HCT116 (cell line): Measurements from ENCODE around the gene RAB3C. TPM values are rescaled to one million over a fixed set of nuclear protein-coding genes. Genes with fewer than 3 reads are reported as not detected.

Experiments
- ATAC-seq: fragments of 200-7000 bp; cut with Tn5 transposase; 2 replicates; pipeline ENCODE4 v1.9.1; 2020; ENCODE audit warnings: mild to moderate bottlenecking, moderate library complexity
- BruUV-seq: library from RNA; stranded (reverse); fragments of 400-500 nt; replicated peaks from 2 replicates; lab custom pipeline; 2021; lab: Mats Ljungman, UMichigan
- CTCF ChIA-PET: fragments of 300-600 bp; sonication (Branson Sonifier 250); formaldehyde crosslinking; loops from one replicate; lab custom pipeline; 2021; ENCODE audit warnings: antibody characterized with exemption; lab: Charles Lee
- POLR2A ChIA-PET: fragments of 300-600, 350-600 bp; sonication (Branson Sonifier 250); formaldehyde crosslinking; loops from one replicate; lab custom pipeline; 2021; ENCODE audit warnings: antibody characterized with exemption; lab: Charles Lee
- RAD21 ChIA-PET, 2 experiments: fragments of 300-600 bp; sonication (Branson Sonifier 250); formaldehyde crosslinking; loops; one replicate each; lab custom pipeline; 2023; ENCODE audit warnings: low total read pairs in 2 of 2; ENCODE audit not compliant: uncharacterized antibody in 2 of 2, unreplicated experiment in 2 of 2, low non-redundant PET in 1 of 2; lab: Charles Lee
- DNase-seq: peaks from one replicate; pipeline ENCODE4 v3.0.0-alpha.2; 2010; ENCODE audit warnings: low read depth, low spot score
- H2AFZ ChIP-seq: fragments of 200-600 bp; shearing (Covaris generic), sonication (generic); 2 replicates; pipeline ENCODE4 v1.6.1; 2017; ENCODE audit warnings: low read depth, mixed run types, mixed read lengths, antibody characterized with exemption, low read length; ENCODE audit not compliant: poor library complexity, severe bottlenecking
- H3K27ac ChIP-seq: 2 replicates; pipeline ENCODE4 v1.5.1; 2012; ENCODE audit warnings: low read depth, low read length
- H3K27me3 ChIP-seq: fragments of 200-600 bp; sonication (generic); 2 replicates; pipeline ENCODE4 v1.6.1; 2016; ENCODE audit warnings: mixed run types, low read length, mixed read lengths; ENCODE audit not compliant: insufficient read depth
- H3K36me3 ChIP-seq, 2 experiments: fragments of 200-500 bp in 1 of 2; fragments of 200-600 bp in 1 of 2; sonication (Bioruptor generic) in 1 of 2; sonication (generic) in 1 of 2; 2 replicates each; pipeline versions ENCODE4 v1.5.1 to v1.6.1; 2014 to 2016; ENCODE audit warnings: low read length in 2 of 2, inconsistent platforms in 1 of 2, mixed read lengths in 1 of 2, mixed run types in 1 of 2; ENCODE audit not compliant: insufficient read depth in 2 of 2, control insufficient read depth in 1 of 2
- H3K4me1 ChIP-seq, 2 experiments: fragments of 200-600 bp in 1 of 2; sonication (generic) in 1 of 2; 2 replicates each; pipeline versions ENCODE4 v1.5.1 to v1.6.1; 2012 to 2017; ENCODE audit warnings: low read length in 2 of 2, inconsistent platforms in 1 of 2, mild to moderate bottlenecking in 1 of 2, mixed read lengths in 1 of 2, mixed run types in 1 of 2, moderate library complexity in 1 of 2; ENCODE audit not compliant: insufficient read depth in 2 of 2, control insufficient read depth in 1 of 2
- H3K4me2 ChIP-seq: fragments of 200-600 bp; sonication (generic); 2 replicates; pipeline ENCODE4 v1.6.1; 2017; ENCODE audit warnings: mixed run types, low read length, mixed read lengths
- H3K4me3 ChIP-seq, 2 experiments: fragments of 200-600 bp in 1 of 2; sonication (generic) in 1 of 2; replicated peaks in 1 of 2; 2 replicates each; pipeline ENCODE4 v1.5.1; 2011 to 2016; ENCODE audit warnings: low read length in 2 of 2, control low read depth in 1 of 2, low read depth in 1 of 2, mild to moderate bottlenecking in 1 of 2, mixed read lengths in 1 of 2, mixed run types in 1 of 2
- H3K79me2 ChIP-seq: fragments of 200-600 bp; sonication (generic); 2 replicates; pipeline ENCODE4 v1.6.1; 2017; ENCODE audit warnings: mild to moderate bottlenecking, mixed run types, low read length, moderate library complexity, mixed read lengths; ENCODE audit not compliant: insufficient read depth
- H3K9ac ChIP-seq: fragments of 200-600 bp; sonication (generic); 2 replicates; pipeline ENCODE4 v1.6.1; 2016; ENCODE audit warnings: low read length, mixed read lengths
- H3K9me2 ChIP-seq: fragments of 200-600 bp; sonication (generic), shearing (Covaris generic); 2 replicates; pipeline ENCODE4 v1.6.1; 2017; ENCODE audit warnings: mixed run types, mild to moderate bottlenecking, moderate library complexity; ENCODE audit not compliant: insufficient read depth
- H3K9me3 ChIP-seq, 2 experiments: fragments of 200-500 bp in 1 of 2; fragments of 200-600 bp in 1 of 2; sonication (Bioruptor generic) in 1 of 2; sonication (generic) in 1 of 2; 2 replicates each; pipeline ENCODE4 v1.6.1; 2014 to 2017; ENCODE audit warnings: low read length in 2 of 2, mixed read lengths in 2 of 2, inconsistent platforms in 1 of 2, low read depth in 1 of 2, mild to moderate bottlenecking in 1 of 2, mixed run types in 1 of 2, moderate library complexity in 1 of 2; ENCODE audit not compliant: control insufficient read depth in 1 of 2, insufficient read depth in 1 of 2
- H4K20me1 ChIP-seq: fragments of 200-600 bp; sonication (generic), shearing (Covaris generic); 2 replicates; pipeline ENCODE4 v1.6.1; 2017; ENCODE audit warnings: mixed run types, mild to moderate bottlenecking, moderate library complexity; ENCODE audit not compliant: insufficient read depth
- CBX3 ChIP-seq: IDR thresholded peaks from 2 replicates; pipeline ENCODE4 v1.6.1; 2012; ENCODE audit warnings: low read depth
- CEBPB ChIP-seq: IDR thresholded peaks from 2 replicates; pipeline ENCODE4 v1.6.1; 2012; ENCODE audit warnings: low read depth
- EZH2 ChIP-seq: fragments of 200-600 bp; sonication (generic); IDR thresholded peaks from 2 replicates; pipeline ENCODE4 v1.6.1; 2017; ENCODE audit warnings: antibody characterized with exemption, mixed run types
- FOSL1 ChIP-seq: IDR thresholded peaks from 2 replicates; pipeline ENCODE4 v1.6.1; 2012; ENCODE audit warnings: low read depth
- MAX ChIP-seq: IDR thresholded peaks from 2 replicates; pipeline ENCODE4 v1.6.1; 2012
- POLR2A ChIP-seq: IDR thresholded peaks from 2 replicates; pipeline ENCODE4 v1.7.0; 2011; ENCODE audit warnings: borderline replicate concordance; ENCODE audit not compliant: insufficient read depth, insufficient read length; ENCODE audit errors: extremely low read depth
- POLR2AphosphoS5 ChIP-seq: IDR thresholded peaks from 2 replicates; pipeline ENCODE4 v1.6.1; 2011; ENCODE audit warnings: mild to moderate bottlenecking, low read depth, low read length, moderate library complexity
- SIN3A ChIP-seq: IDR thresholded peaks from 2 replicates; pipeline ENCODE4 v1.6.1; 2012; ENCODE audit warnings: low read depth
- TCF7L2 ChIP-seq: IDR thresholded peaks from 2 replicates; pipeline ENCODE4 v1.7.0; 2011; ENCODE audit warnings: borderline replicate concordance, inconsistent platforms; ENCODE audit not compliant: insufficient read depth, insufficient read length; ENCODE audit errors: extremely low read depth
- YY1 ChIP-seq: IDR thresholded peaks from 2 replicates; pipeline ENCODE4 v1.6.1; 2011; ENCODE audit warnings: low read length, low read depth, moderate library complexity, mild to moderate bottlenecking; ENCODE audit not compliant: insufficient replicate concordance; ENCODE audit errors: extremely low read depth
- ZNF274 ChIP-seq: fragments of 200-500 bp; sonication (Bioruptor generic); IDR thresholded peaks from 2 replicates; pipeline ENCODE4 v1.6.1; 2014; ENCODE audit warnings: mild to moderate bottlenecking, low read depth, low read length, inconsistent platforms
- intact Hi-C: fragments of 100-400 bp; cut with micrococcal nuclease; formaldehyde crosslinking; loops from 2 replicates; pipeline ENCODE4 v1.10.0; 2022
- total RNA-seq: library from RNA; stranded (reverse); gene quantifications from one replicate; pipeline ENCODE4 v1.2.1, GENCODE V29; 2021; ENCODE audit not compliant: unreplicated experiment
- TF ChIP-seq, protein P1 (sequence below), 3 experiments: fragments of 200-600 bp in 1 of 3; sonication (generic) in 1 of 3; IDR thresholded peaks in 2 of 3; conservative IDR thresholded peaks in 1 of 3; 2 replicates each; pipeline ENCODE4 v1.5.1; 2012 to 2017; ENCODE audit warnings: low read depth in 2 of 3, low read length in 2 of 3, antibody characterized with exemption in 1 of 3, borderline replicate concordance in 1 of 3, control low read depth in 1 of 3, mild to moderate bottlenecking in 1 of 3, mixed read lengths in 1 of 3, mixed run types in 1 of 3, moderate library complexity in 1 of 3; ENCODE audit not compliant: insufficient read depth in 1 of 3

RAB3C gene
- total RNA-seq, 1 experiment from 2014 or later, result not detected

DNA sequence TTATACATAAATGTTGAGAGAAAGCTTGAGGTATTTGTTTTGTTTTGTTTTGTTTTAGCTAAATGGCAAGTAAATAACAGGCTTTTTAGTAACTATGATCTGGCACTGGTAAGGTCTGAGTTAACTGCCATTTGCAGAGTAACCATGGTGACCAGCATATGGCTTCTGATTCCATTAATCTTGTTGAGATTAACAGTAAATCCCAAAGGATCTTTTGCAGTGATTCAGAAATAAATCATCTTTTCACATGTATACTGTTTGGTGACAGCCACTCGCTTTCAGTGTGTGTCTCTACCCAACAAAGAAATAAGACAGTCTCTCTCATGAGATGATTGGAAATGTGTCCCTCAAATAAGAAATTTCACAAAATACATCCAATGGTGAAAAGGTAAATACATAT, 235.6 kb downstream of the RAB3C start:
- ChIA-PET CTCF (interaction anchor here (1.3 to 1.8 kb wide), 3 partner anchors 15 to 323 kb away, joined by 3 to 4 read pairs (median 3); no protein-coding TSS in a partner anchor), RAD21 (no interaction called here), POLR2A (no interaction called here)
- DNase-seq, result no peak
- H2AFZ ChIP-seq, result no peak overlapping the region
- no peaks in the 10 kb centered on the region for H3K9me3 ChIP-seq
- no peaks in the 10 kb centered on the region for H4K20me1 ChIP-seq
- no peaks in the 10 kb centered on the region for H3K36me3 ChIP-seq
- ATAC-seq, result no peak
- no peak overlapping the region for H3K27ac ChIP-seq
- TF ChIP-seq CEBPB (no peak), POLR2A (no peak), TCF7L2 (no peak), MAX (no peak), FOSL1 (no peak), EZH2 (no peak), SIN3A (no peak), CBX3 (no peak), ZNF274 (no peak), POLR2AphosphoS5 (no peak), YY1 (no peak)
- TF ChIP-seq, protein P1, sequence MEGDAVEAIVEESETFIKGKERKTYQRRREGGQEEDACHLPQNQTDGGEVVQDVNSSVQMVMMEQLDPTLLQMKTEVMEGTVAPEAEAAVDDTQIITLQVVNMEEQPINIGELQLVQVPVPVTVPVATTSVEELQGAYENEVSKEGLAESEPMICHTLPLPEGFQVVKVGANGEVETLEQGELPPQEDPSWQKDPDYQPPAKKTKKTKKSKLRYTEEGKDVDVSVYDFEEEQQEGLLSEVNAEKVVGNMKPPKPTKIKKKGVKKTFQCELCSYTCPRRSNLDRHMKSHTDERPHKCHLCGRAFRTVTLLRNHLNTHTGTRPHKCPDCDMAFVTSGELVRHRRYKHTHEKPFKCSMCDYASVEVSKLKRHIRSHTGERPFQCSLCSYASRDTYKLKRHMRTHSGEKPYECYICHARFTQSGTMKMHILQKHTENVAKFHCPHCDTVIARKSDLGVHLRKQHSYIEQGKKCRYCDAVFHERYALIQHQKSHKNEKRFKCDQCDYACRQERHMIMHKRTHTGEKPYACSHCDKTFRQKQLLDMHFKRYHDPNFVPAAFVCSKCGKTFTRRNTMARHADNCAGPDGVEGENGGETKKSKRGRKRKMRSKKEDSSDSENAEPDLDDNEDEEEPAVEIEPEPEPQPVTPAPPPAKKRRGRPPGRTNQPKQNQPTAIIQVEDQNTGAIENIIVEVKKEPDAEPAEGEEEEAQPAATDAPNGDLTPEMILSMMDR (IDR thresholded peaks at IDR 0.05 in 2 of 3, conservative IDR thresholded peaks at IDR 0.05 in 1 of 3; ENCODE audit: borderline replicate concordance in 1 of 3, insufficient read depth in 1 of 3, low read depth in 2 of 3, low read length in 2 of 3), result no peak
- no peaks in the 10 kb centered on the region for H3K79me2 ChIP-seq
- no TSS peak for BruUV-seq
- H3K4me3 ChIP-seq, result no peak overlapping the region
- H3K4me2 ChIP-seq, result no peak overlapping the region
- intact Hi-C loops, result no loop called here
- no peaks in the 10 kb centered on the region for H3K4me1 ChIP-seq
- H3K27me3 ChIP-seq, result peaks cover 13% of the 10 kb centered on the region; the same call in 1 of the 2 replicates
- H3K9ac ChIP-seq, result no peak overlapping the region
- no peaks in the 10 kb centered on the region for H3K9me2 ChIP-seq
